ENCODE measurements around the gene RGS13. TPM values are rescaled to one million over a fixed set of nuclear protein-coding genes. Genes with fewer than 3 reads are reported as not detected.
A peak's percentile ranks its signal among the peaks of the same experiment; 100 is the strongest.

RGS13 gene
- total RNA-seq, 3 donors from 2014 or later (not counting 1 experiment from before 2014, with no cell fraction given): 0.45 to 1.3 (median 0.77) TPM

GRCh38 chr1:192706936-192707335 is 71.0 kb downstream of the RGS13 start:
- no peaks in the 10 kb centered on the region for H3K36me3 Mint-ChIP-seq
- Histone ChIP-seq H3K27me3 (ENCODE audit: control insufficient read depth, insufficient read depth, low read length) (no peaks in the 10 kb centered on the region), H3K27ac (ENCODE audit: low read length) (no peak overlapping the region), H3K9me3 (ENCODE audit: control insufficient read depth, insufficient read depth, low read length) (no peaks in the 10 kb centered on the region), H3K36me3 (ENCODE audit: control insufficient read depth, insufficient read depth, low read length) (no peaks in the 10 kb centered on the region), H3K4me1 (ENCODE audit: control insufficient read depth, insufficient read depth, low read length) (no peaks in the 10 kb centered on the region), H3K4me3 (ENCODE audit: low read length) (no peak overlapping the region)
- no peak overlapping the region for H3K4me3 Mint-ChIP-seq
- H3K9me3 Mint-ChIP-seq: no peaks in the 10 kb centered on the region
- intact Hi-C loops (cut with micrococcal nuclease): no loop called here
- no peak overlapping the region for H3K27ac Mint-ChIP-seq
- no peak for TF ChIP-seq CTCF (IDR thresholded peaks at IDR 0.05)
- no peak for DNase-seq
- no peaks in the 10 kb centered on the region for H3K27me3 Mint-ChIP-seq (ENCODE audit: low read depth in 2 of 2)
- H3K4me1 Mint-ChIP-seq: no peaks in the 10 kb centered on the region
- ATAC-seq: no peak
- WGBS (ENCODE audit: insufficient coverage): no CpG with 5 or more reads among the region's 2 CpGs

- Histone ChIP-seq H3K9me3 (ENCODE audit: control insufficient read depth, insufficient read depth, low read length) (no peaks in the 10 kb centered on the region), H3K36me3 (ENCODE audit: control insufficient read depth, insufficient read depth, low read length) (no peaks in the 10 kb centered on the region), H3K4me3 (ENCODE audit: low read length) (no peak overlapping the region), H3K27me3 (ENCODE audit: control insufficient read depth, insufficient read depth, low read length) (no peaks in the 10 kb centered on the region), H3K27ac (ENCODE audit: low read length) (no peak overlapping the region), H3K4me1 (ENCODE audit: control insufficient read depth, insufficient read depth, low read length) (no peaks in the 10 kb centered on the region)
- H3K9me3 Mint-ChIP-seq: no peaks in the 10 kb centered on the region
- no peaks in the 10 kb centered on the region for H3K4me1 Mint-ChIP-seq
- WGBS (ENCODE audit: insufficient coverage): no CpG with 5 or more reads among the region's 3 CpGs
- DNase-seq (no peak), ATAC-seq (peak in 1 of 3 donors; percentile 67)
- H3K4me3 Mint-ChIP-seq: no peak overlapping the region
- H3K36me3 Mint-ChIP-seq: no peaks in the 10 kb centered on the region
- no peak overlapping the region for H3K27ac Mint-ChIP-seq
- H3K27me3 Mint-ChIP-seq (ENCODE audit: low read depth in 2 of 2): no peaks in the 10 kb centered on the region
- intact Hi-C loops (cut with micrococcal nuclease): no loop called here
- no peak for TF ChIP-seq CTCF (IDR thresholded peaks at IDR 0.05)
These were observed 72.1 kb downstream of the RGS13 start for GRCh38 chr1:192707978-192708547.

GRCh38 chr1:192709544-192709943 is 73.6 kb downstream of the RGS13 start:
- intact Hi-C loops (cut with micrococcal nuclease): no loop called here
- ATAC-seq (no peak), DNase-seq (no peak)
- no peaks in the 10 kb centered on the region for H3K36me3 Mint-ChIP-seq
- H3K36me3 ChIP-seq (ENCODE audit: control insufficient read depth, insufficient read depth, low read length): no peaks in the 10 kb centered on the region
- H3K27me3 Mint-ChIP-seq (ENCODE audit: low read depth in 2 of 2): no peaks in the 10 kb centered on the region
- no peaks in the 10 kb centered on the region for H3K4me1 Mint-ChIP-seq
- no peaks in the 10 kb centered on the region for H3K9me3 ChIP-seq (ENCODE audit: control insufficient read depth, insufficient read depth, low read length)
- WGBS (ENCODE audit: insufficient coverage): 86% methylated on average over 2 of the region's 2 CpGs
- no peak overlapping the region for H3K27ac ChIP-seq (ENCODE audit: low read length)
- H3K4me1 ChIP-seq (ENCODE audit: control insufficient read depth, insufficient read depth, low read length): no peaks in the 10 kb centered on the region
- no peaks in the 10 kb centered on the region for H3K9me3 Mint-ChIP-seq
- no peaks in the 10 kb centered on the region for H3K27me3 ChIP-seq (ENCODE audit: control insufficient read depth, insufficient read depth, low read length)
- TF ChIP-seq CTCF (IDR thresholded peaks at IDR 0.05): no peak
- no peak overlapping the region for H3K4me3 ChIP-seq (ENCODE audit: low read length)
- no peak overlapping the region for H3K4me3 Mint-ChIP-seq
- H3K27ac Mint-ChIP-seq: no peak overlapping the region

Other genes with a start within 250 kb of the RGS13 start
- 100 to 1,000 TPM; 306 to 365 (median 343) TPM for gene RGS1, start 60.4 kb upstream of the RGS13 start, total RNA-seq
- 100 to 1,000 TPM; 117 to 268 (median 154) TPM for gene RGS2, start 172.9 kb downstream of the RGS13 start, total RNA-seq